Stimulated activated CD4-positive, alpha-beta T cell treated with anti-CD3 and anti-CD28 coated beads, TNF-alpha, amount 100 ng/mL, for 1 hour (primary cell): ENCODE data around the gene CLIP3.

Experiments used
- DNase-seq, 3 donors: peaks; one replicate each; pipeline ENCODE4 v3.0.0-alpha.2; 2020; ENCODE audit warnings: low read depth in 3 of 3, low spot score in 1 of 3

Gene CLIP3

DNA sequence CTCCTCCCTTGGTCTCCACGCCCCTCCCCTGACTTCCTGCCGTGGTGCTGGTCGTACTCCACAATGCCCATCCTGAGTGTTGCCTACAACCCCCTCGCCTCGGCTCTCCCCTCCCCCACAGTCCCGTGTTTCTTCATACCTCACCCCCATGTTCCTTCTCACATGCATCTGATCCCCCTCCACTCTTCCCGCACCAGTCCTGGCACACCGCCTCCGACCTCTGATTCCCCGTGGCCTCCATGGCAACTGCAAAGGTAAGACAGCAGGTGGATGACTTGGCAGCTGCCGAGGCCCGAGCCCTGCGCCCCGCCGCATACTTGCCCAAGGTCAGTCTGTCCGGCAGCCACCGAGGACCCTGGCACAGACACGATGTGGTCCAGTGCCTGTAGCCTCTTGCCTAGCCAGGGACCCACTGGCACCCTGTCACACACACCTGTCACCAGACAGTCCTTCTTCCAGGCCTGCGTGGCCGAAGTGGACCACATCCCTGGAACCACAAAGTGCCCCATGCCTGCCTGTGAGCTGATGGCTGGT, 53.8 kb downstream of the CLIP3 start:
- DNase-seq, result no peak

DNA sequence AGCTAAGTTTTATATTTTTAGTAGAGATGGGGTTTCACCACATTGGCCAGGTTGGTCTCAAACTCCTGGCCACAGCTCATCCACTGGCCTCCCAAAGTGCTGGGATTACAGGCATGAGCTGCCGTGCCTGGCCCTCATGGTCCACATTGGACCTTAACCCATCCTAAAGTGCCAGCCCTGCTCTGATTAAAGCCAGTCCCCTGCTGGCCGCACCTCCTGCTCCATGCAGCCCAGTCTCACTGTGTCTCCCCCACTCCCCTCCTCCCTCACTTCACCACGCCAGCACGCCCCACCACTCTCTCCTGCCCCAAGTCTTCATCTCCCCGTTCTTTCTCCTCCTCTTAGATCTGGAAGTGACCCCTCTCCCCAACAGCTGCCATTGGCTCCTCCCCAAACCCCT, 54.4 kb downstream of the CLIP3 start:
- DNase-seq, result no peak

GRCh38 chr19:35977446-35978222, 55.0 kb downstream of the CLIP3 start:
- DNase-seq, result no peak

GRCh38 chr19:35975608-35976214, 57.0 kb downstream of the CLIP3 start:
- no peak for DNase-seq

DNA sequence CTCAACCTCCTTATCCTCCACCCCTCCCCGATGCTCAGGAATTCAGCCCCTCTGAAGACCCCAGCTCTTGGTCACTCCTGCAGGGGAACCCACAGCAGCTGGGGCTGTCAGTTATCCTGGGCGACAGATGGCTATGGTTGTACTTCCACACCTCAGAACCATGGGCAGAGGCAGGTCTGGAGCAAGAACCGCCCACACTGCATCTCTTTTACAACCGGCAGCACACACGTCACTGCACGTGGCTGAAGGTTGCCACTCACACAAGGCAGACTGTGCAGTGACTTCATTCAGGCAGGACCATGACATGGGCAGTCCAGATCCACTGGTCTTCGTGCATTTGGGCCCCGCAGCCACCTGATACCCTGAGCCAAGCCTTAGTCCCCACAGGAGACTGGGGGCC, 59.2 kb downstream of the CLIP3 start:
- DNase-seq, result no peak

GRCh38 chr19:35966771-35967170, 65.9 kb downstream of the CLIP3 start:
- no peak for DNase-seq
